Measurements from ENCODE around the gene TRIM2. TPM values are rescaled to one million over a fixed set of nuclear protein-coding genes. Genes with fewer than 3 reads are reported as not detected.

TRIM2 gene
- total and polyA plus RNA-seq, 4 donors: 3.4 to 15.5 (median 8.9) TPM

- Histone ChIP-seq H3K4me3 (ENCODE audit: low read depth in 1 of 3, low read length in 3 of 3) (no peak overlapping the region), H3K27ac (ENCODE audit: low read depth in 1 of 2, low read length in 2 of 2) (no peak overlapping the region)
These were observed 38.6 kb downstream of the TRIM2 start for GRCh38 chr4:153242839-153243324.

GRCh38 chr4:153243468-153243867, 39.2 kb downstream of the TRIM2 start:
- no peaks in the 10 kb centered on the region for H3K9me3 ChIP-seq (ENCODE audit: control insufficient read depth in 4 of 4, low read length in 3 of 4)
- H3K36me3 ChIP-seq (ENCODE audit: control insufficient read depth in 4 of 4, insufficient read depth in 3 of 4, low read depth in 1 of 4, low read length in 3 of 4): no peaks in the 10 kb centered on the region
- peaks cover 0 to 15% (median 5%) of the 10 kb centered on the region in 4 donors for H3K4me1 ChIP-seq (ENCODE audit: control insufficient read depth in 4 of 4, insufficient read depth in 4 of 4, low read length in 3 of 4)
- DNase-seq (ENCODE audit: low spot score): no peak
- no peak overlapping the region for H3K9ac ChIP-seq (ENCODE audit: low read depth in 1 of 2, low read length in 2 of 2)
- no peak for TF ChIP-seq TAF1 (conservative IDR thresholded peaks at IDR 0.05)
- TF ChIP-seq RXRA (IDR thresholded peaks at IDR 0.05): peak in 1 of 2 donors; percentile 15
- no peak overlapping the region for H3K27ac ChIP-seq (ENCODE audit: low read depth in 1 of 2, low read length in 2 of 2)
- no peak overlapping the region for H3K4me3 ChIP-seq (ENCODE audit: low read depth in 1 of 3, low read length in 3 of 3)
- no peaks in the 10 kb centered on the region for H3K27me3 ChIP-seq (ENCODE audit: control insufficient read depth in 4 of 4, insufficient read depth in 4 of 4, low read length in 3 of 4)

More at GRCh38 chr4:153242839-153243324, 38.6 kb downstream of the TRIM2 start:
- no peaks in the 10 kb centered on the region for H3K27me3 ChIP-seq (ENCODE audit: control insufficient read depth in 4 of 4, insufficient read depth in 4 of 4, low read length in 3 of 4)
- H3K36me3 ChIP-seq (ENCODE audit: control insufficient read depth in 4 of 4, insufficient read depth in 3 of 4, low read depth in 1 of 4, low read length in 3 of 4): no peaks in the 10 kb centered on the region
- H3K9me3 ChIP-seq (ENCODE audit: control insufficient read depth in 4 of 4, low read length in 3 of 4): no peaks in the 10 kb centered on the region
- no peak for TF ChIP-seq TAF1 (conservative IDR thresholded peaks at IDR 0.05)
- no peak for TF ChIP-seq ZBTB33 (IDR thresholded peaks at IDR 0.05)
- TF ChIP-seq JUND (IDR thresholded peaks at IDR 0.05): no peak
- TF ChIP-seq, protein P1, sequence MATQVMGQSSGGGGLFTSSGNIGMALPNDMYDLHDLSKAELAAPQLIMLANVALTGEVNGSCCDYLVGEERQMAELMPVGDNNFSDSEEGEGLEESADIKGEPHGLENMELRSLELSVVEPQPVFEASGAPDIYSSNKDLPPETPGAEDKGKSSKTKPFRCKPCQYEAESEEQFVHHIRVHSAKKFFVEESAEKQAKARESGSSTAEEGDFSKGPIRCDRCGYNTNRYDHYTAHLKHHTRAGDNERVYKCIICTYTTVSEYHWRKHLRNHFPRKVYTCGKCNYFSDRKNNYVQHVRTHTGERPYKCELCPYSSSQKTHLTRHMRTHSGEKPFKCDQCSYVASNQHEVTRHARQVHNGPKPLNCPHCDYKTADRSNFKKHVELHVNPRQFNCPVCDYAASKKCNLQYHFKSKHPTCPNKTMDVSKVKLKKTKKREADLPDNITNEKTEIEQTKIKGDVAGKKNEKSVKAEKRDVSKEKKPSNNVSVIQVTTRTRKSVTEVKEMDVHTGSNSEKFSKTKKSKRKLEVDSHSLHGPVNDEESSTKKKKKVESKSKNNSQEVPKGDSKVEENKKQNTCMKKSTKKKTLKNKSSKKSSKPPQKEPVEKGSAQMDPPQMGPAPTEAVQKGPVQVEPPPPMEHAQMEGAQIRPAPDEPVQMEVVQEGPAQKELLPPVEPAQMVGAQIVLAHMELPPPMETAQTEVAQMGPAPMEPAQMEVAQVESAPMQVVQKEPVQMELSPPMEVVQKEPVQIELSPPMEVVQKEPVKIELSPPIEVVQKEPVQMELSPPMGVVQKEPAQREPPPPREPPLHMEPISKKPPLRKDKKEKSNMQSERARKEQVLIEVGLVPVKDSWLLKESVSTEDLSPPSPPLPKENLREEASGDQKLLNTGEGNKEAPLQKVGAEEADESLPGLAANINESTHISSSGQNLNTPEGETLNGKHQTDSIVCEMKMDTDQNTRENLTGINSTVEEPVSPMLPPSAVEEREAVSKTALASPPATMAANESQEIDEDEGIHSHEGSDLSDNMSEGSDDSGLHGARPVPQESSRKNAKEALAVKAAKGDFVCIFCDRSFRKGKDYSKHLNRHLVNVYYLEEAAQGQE (IDR thresholded peaks at IDR 0.05): no peak
- TF ChIP-seq, protein P2, sequence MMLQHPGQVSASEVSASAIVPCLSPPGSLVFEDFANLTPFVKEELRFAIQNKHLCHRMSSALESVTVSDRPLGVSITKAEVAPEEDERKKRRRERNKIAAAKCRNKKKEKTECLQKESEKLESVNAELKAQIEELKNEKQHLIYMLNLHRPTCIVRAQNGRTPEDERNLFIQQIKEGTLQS (IDR thresholded peaks at IDR 0.05): no peak
- peaks cover 0 to 18% (median 6%) of the 10 kb centered on the region in 4 donors for H3K4me1 ChIP-seq (ENCODE audit: control insufficient read depth in 4 of 4, insufficient read depth in 4 of 4, low read length in 3 of 4)
- H3K9ac ChIP-seq (ENCODE audit: low read depth in 1 of 2, low read length in 2 of 2): no peak overlapping the region
- 73% methylated on average over 3 of the region's 3 CpGs for WGBS
- DNase-seq (ENCODE audit: low spot score): no peak

- H3K27ac ChIP-seq (ENCODE audit: low read depth in 1 of 2, low read length in 2 of 2): no peak overlapping the region
- no peaks in the 10 kb centered on the region for H3K36me3 ChIP-seq (ENCODE audit: control insufficient read depth in 4 of 4, insufficient read depth in 3 of 4, low read depth in 1 of 4, low read length in 3 of 4)
- peaks cover 2 to 21% (median 12%) of the 10 kb centered on the region in 4 donors for H3K4me1 ChIP-seq (ENCODE audit: control insufficient read depth in 4 of 4, insufficient read depth in 4 of 4, low read length in 3 of 4)
- no peaks in the 10 kb centered on the region for H3K9me3 ChIP-seq (ENCODE audit: control insufficient read depth in 4 of 4, low read length in 3 of 4)
- DNase-seq (ENCODE audit: low spot score): no peak
- H3K9ac ChIP-seq (ENCODE audit: low read depth in 1 of 2, low read length in 2 of 2): no peak overlapping the region
- no peak overlapping the region for H3K4me3 ChIP-seq (ENCODE audit: low read depth in 1 of 3, low read length in 3 of 3)
- 81% methylated on average over 3 of the region's 3 CpGs for WGBS
- TF ChIP-seq FOXA1 (IDR thresholded peaks at IDR 0.05) (no peak), RXRA (IDR thresholded peaks at IDR 0.05) (no peak), YY1 (IDR thresholded peaks at IDR 0.05) (no peak), TAF1 (conservative IDR thresholded peaks at IDR 0.05) (no peak)
- TF ChIP-seq, protein P3, sequence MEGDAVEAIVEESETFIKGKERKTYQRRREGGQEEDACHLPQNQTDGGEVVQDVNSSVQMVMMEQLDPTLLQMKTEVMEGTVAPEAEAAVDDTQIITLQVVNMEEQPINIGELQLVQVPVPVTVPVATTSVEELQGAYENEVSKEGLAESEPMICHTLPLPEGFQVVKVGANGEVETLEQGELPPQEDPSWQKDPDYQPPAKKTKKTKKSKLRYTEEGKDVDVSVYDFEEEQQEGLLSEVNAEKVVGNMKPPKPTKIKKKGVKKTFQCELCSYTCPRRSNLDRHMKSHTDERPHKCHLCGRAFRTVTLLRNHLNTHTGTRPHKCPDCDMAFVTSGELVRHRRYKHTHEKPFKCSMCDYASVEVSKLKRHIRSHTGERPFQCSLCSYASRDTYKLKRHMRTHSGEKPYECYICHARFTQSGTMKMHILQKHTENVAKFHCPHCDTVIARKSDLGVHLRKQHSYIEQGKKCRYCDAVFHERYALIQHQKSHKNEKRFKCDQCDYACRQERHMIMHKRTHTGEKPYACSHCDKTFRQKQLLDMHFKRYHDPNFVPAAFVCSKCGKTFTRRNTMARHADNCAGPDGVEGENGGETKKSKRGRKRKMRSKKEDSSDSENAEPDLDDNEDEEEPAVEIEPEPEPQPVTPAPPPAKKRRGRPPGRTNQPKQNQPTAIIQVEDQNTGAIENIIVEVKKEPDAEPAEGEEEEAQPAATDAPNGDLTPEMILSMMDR (IDR thresholded peaks at IDR 0.05; ENCODE audit: low read depth, low read length, missing input control): no peak
- H3K27me3 ChIP-seq (ENCODE audit: control insufficient read depth in 4 of 4, insufficient read depth in 4 of 4, low read length in 3 of 4): no peaks in the 10 kb centered on the region
These were observed 40.7 kb downstream of the TRIM2 start for GRCh38 chr4:153244969-153245368.

Measured in liver (tissue), 9 donors.